Ureter (tissue), 1 donor: ENCODE results near the gene SPSB3. TPM values are rescaled to one million over a fixed set of nuclear protein-coding genes. Genes with fewer than 3 reads are reported as not detected.
"Not testable (repeated sequence)": the region's sequence is repeated elsewhere in the genome, so short reads cannot be mapped to it uniquely, and the experiment has no call there.

ENCODE experiments used
- DNase-seq: peaks from one replicate; pipeline ENCODE4 v3.0.0-alpha.2; 2020; ENCODE audit warnings: low spot score
- total RNA-seq: library from RNA; stranded (reverse); gene quantifications from one replicate; pipeline ENCODE4 v1.2.4, GENCODE V29; 2023
- donor health status: DM: yes; HTN: yes; CAD: no.

SPSB3 gene
- total RNA-seq, 1 donor from 2014 or later, result 39.2 TPM

DNA sequence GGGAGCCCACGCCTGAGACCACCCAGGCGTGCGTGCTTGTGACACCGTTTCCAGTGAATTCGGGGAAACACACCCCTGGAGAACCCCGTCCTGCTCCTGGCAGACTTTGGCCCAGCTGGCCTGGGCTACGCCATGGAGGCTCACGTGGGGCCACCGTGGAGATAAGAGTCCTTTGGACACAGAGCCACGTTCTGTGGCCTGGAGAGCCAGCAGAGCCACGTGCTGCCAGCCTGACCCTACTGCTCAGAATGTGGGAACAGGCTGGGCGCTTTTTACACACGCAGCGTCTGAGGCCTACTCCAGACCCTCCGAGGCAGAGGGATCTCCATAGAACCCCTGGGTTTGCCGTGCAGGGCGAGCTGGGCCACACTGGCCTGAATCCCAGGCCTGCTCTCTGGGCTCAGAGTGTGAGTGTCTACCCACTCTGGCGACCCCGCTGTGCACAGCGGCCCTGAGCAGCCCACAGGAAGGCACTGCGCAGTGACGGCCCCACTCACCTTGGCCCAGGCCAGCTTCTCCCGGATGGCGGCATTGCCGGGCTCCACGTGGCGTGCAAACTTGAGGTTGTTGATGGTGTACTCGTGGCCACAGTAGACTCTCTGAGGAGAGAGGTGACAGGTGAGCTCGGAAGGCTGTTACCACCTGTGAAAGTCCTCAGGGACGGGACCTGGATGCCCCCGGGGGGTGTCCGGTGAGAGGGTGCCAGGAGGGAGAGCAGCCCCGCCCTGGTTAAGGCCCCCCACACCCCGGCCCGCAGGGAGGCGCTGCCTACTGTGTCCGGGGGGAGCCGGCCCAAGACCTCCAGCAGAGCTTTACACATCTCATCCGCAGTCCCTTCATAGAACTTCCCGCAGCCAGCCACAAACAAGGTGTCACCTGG is 34.3 kb upstream of the SPSB3 start:
- DNase-seq, result no peak

DNA sequence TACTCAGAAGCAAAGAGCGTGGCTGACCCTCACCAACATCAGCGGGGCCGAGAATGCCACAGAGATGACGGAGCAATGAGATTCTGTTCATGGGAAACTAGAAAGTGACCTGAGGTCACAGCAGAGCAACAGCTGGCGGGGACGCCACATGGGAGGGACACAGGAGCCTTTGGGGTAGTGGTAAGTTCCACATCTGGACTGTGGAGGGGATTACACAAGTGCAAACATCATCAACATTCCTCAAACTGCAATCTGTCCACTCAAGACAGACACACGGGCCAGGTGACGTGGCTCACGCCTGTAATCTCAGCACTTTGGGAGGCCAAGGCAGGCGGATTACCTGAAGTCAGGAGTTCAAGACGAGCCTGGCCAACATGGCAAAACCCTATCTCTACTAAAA is 33.1 kb upstream of the SPSB3 start:
- DNase-seq, result no peak

DNA sequence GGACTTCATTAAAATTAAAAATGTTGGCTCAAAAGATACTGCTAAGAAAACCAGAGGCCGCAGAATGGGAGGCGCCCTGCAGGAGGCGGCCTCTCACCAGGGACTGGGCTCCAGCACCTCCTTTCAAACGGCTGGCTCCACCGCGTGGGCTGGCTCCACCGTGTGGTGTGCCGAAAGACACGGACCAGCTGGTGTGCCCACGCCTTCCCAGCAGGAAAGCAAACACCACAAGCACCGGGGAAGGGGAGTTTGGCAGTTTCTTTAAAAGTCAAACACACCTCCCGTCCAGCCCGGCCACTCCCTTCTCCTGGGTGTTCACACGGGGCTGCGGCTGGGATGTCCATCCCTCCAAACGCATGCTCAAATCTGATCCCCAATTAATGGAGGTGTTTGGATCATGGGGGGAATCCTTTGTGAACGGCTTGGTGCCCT is 30.4 kb upstream of the SPSB3 start:
- no peak for DNase-seq

DNA sequence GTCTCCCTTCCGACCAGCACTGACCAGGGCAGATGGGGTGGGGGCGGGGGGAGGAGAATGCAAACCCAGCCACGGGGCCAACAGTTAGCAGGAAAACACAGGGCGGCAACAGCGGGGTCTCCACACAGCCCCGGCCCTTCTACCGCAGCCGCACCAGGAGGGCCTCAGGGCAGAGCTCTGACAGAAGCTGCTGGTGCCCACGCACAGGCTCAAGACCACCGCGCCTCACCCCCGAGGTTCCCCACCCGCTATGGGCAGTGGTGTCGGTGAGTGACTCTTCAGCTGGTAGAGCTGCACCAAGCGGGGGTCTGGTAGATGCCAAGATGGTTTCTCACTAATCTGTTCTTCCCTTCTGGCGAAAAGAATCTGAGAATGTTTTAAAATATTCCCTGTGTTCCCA is 28.2 kb upstream of the SPSB3 start:
- no peak for DNase-seq

DNA sequence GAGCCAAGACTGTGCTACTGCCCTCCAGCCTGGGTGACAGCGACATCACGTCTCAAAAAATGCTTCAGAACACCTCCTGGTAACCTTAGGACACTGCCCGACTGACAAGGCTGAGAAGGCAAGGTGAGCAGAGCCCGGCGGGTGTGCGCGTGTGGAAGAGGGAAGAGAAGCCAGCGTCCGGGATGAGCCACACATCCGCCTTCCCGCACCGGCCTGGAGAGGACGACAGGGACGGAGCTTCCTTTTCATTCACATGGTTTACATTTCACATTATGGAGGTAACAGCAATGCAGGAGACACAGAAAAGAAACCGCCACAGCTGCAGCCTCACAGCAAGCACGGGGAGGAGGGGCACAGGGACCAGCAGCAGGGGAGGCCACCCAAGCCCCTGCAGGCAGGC is 27.7 kb upstream of the SPSB3 start:
- no peak for DNase-seq

DNA sequence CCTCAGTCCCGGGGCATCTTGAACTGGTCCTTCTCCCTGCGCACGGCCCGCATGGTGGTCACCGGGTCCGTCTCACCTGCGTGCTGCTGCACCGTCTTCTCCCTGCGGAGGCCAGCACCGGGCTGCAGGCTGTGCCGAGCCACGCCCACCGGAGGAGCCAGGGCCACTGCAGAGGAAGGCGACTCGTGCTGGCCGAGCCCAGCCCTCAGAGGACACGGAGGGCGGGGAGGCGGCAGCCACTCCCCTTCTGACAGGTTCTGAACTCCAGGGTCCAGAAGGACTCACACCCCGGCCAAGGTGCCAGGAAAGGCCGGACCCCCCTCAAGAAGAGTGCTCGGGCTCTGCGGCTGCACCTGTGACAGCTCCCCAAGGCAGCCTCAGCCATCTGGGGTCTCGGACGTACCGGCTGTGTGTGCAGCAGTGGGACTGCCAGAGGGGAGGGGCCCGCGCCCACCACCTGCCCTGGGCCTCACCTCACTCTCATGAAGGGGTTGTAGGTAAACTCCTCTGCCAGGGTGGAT is 27.0 kb upstream of the SPSB3 start:
- DNase-seq, result no peak

DNA sequence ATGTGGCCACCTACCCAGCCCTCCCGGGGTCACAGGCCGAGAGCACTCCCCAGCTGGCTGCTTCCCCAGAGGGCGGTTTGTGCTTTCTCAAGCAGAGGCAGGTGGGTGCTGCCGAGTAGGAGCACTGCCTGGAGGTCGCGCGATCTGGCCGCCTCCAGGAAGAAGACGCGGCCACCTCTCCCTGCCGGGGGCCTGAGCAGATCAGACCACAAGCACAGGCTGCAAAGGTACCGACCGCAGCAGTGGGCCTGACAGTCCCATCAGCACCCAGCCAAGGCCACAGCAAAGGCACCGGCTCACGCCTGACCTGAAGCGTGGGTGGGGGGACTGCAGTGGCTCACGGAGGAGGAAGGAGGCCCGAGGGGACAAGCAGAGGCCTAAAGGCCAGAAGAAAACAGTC is 26.3 kb upstream of the SPSB3 start:
- DNase-seq, result no peak

DNA sequence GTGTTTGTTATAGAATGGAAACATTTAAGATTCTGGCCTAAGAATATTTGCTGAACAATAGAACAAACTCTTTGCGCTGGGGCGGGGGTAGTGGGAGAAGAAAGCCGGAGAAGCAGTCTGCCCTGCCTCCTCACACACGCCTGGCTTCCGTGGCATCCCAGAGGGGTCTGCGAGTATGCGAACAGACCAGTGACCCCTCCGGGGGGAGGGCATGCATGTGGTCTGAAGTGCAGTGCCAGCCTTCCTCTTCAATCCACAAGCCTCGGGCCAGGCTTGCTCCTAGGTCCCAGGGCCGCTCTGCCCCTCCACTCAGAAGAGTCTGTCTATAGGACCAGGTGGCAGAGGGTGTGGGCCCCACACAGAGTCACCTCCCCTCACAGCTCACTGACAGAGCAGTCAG is 25.3 kb upstream of the SPSB3 start:
- DNase-seq, result no peak

DNA sequence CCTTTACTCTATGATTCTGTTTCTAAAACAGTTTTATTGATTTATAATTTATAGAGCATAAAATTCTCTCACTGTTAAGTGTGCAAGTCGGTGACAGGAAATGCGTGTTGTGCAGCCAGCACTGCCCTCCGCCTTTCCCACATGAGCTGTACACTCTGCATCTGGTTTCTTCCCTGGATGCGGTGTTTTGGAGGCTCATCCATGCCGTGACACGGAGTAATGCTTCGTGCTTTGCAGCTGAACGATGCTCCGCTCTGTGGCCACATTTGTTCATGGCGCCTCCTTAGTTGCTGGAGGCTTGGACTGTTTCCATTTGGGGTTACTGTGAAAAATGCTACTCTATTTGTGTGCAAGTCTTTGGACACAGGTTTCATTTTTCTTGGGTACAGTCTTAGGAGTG is 18.3 kb upstream of the SPSB3 start:
- no peak for DNase-seq

DNA sequence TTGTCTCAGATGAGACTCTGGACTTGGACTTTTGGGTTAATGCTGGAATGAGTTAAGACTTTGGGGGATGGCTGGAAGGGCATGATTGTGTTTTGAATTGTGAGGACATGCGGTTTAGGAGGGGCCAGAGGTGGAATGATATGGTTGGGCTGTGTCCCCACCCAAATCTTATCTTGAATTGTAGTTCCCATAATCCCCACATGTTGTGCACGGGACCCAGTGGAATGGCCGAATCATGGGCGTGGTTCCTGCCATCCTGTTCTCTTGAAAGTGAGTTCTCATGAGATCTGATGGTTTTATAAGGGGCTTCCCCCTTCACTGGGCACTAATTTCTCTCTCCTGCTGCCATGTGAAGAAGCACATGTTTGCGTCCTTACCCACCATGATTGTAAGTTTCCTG is 16.9 kb upstream of the SPSB3 start:
- not testable (repeated sequence) for DNase-seq

DNA sequence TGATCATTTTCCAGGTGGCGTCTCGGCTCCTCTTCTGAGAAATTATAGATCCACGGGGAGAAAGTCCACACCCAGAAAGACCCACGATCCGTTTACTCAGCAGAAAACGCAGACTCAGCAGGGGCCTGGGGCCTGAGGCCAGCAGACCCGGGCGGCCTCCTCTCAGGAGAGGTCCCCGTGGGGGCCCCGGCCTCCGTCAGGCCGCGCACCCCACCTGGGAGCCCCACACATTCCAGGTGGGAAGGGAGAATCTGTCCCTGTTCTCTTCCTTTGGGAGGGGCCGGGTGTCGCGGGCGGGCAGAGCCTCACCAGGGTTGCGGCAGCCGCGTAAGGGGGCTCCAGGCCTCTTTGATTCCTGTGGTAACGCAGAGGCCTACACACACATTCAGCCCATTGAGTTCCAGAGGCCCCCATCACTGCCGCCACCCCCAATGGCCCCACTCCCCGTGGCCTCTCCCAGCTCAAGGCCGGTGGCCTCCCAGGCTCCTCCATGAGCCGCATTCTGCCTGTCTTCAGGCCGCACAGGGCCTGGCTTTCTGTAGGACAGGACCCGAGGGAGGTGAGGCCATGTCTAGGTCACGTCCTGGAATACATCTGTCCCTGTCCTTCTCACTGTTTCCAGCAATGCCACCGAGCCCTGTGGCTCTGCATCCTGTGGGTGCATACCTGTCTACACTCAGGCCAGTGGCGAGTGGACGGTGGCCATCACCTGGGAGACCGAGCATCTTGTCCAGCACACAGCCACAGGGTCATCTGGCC is 12.7 kb upstream of the SPSB3 start:
- no peak for DNase-seq

DNA sequence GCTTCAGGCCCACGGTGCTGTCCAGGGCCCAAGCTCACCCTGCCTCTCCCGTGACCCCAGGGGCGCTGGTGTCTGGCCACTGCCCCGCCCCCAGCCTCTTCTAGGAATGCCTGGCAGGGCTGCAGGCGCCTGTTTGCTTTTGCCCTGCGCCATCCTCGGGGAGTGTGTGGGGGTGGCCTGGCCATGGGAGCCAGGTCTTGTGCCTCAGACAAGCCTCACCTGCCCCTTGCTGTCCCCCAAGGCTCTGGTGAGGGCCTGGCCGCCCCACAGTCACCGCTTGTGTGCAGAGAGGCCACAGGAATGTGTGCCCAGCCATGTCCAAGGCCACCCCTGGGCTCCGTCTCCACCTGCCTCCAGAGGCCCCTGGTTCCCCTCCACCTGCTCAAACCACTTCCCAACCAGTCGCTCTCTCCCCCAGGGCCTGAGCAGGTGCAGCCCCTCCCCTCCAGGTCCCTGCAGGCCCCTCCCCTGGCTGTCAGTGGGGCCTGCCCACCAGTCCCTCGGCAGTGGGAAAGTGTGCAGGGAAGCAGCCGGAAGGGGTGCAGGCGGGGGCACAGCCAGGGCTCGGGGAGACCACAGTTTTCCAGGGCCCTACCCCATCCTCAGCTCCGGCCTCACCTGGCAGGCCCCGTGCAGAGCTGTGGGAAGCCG is 12.0 kb upstream of the SPSB3 start:
- DNase-seq, result no peak

DNA sequence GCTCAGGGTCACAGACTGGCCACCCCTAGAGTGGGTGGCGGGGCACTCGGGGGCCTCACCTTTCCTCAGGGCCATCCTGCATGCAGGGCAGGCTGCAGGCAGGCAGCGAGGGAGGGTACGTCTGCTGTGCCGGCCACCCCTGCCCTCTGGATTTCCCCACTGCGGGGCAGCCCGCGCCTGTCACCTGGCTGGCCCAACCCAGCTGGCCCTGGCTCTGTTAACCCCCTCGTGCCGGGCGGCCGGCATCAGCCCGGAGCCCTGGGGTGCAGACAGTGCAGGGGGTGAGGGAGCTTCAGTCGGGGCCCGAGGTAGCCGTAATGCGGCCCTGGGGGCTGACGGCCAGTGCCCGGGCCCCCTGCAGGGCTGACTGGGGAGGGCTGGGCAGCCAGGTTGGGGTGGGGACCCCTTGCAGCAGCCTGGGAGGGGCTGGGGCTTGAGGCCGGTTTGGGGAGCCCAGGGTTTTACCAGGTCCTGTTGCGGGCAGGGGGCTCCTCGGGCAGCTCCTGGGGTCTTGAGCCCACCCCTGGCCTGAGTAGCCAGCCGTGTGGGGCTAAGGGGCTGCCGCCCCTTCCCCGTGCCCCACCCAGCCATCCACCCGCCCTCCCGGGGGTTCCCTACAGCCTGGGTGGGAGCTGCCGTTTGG is 11.3 kb upstream of the SPSB3 start, which contains the start of gene IGFALS:
TSS of gene IGFALS (minus strand) at position 128 of the 643 bp plus-strand sequence. CDS start at position 75, 53 bp downstream.
- no peak for DNase-seq

DNA sequence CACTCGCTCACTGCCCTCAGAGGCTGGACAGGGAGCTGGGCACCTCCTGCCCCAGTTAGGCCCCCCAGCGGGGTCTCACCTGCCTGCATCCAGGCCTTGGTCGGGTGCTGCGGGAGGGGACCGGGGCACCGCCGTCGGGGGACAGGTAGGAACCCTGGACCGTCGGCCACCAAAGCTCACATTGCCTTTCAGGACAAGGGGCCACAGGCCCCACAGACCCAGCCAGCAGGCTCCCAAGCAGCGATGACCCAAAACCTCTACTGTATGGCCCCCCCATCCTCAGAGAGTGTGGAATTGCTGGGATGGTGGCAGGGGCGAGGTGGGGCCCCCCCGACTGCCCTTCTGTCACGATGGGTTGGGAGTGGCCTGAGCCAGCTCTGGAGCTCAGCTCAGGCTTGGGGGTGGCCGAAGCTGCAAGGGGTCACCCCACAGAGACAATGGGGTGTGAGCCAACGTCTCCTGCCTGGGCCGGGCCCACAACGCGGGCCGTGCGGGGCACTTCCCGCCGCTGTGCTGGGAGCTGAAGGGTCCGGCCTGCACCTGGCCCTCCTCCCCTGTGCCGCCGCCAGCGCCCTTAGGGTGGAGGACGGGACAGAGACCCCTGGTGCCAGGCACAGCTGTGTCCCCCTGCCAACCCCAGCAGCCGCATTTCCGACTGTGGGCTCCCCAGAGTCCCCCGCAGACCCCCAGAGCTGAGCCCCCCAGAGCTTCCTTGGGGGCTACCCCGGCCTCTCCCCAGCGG is 10.6 kb upstream of the SPSB3 start:
- no peak for DNase-seq

DNA sequence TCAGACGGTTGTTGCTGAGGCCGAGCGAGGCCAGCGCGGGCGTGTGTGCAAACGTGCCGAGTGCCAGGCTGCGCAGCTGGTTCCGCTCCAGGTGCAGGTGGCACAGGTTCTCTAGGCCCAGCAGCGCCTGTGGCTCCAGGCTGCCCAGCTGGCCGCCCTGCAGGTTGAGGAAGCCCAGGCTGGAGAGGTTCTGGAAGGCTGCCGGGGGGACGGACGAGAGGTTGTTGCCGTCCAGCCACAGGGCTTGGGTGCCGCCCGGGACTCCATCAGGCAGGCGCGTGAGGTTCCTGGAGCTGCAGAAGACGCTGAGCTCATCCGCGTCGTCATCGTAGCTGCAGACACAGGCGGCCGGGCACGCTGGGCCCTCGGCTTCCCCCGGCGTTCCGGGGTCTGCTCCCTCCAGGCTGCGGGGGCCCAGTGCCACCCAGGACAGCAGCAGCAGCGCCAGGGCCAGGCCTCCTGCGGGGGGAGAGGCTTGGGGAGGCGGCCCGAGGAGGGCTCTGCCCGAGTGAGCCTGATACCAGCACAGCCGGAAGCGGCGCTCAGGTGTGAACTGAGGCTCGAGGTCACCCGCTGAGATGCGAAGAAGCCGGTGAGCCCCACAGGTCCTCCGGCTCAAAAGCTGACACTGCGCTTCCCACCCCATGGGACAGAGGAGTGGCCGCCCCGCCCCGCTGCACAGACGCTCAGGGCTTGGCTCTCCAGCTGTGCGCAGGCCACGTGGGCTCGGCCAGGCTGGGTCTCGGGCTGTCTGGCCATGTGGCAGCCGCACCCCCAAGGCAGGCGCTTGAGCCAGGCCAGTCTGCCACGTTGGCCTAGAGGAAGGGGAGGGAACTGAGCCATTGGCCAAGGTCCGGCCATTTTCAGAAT is 9.8 kb upstream of the SPSB3 start:
- no peak for DNase-seq

DNA sequence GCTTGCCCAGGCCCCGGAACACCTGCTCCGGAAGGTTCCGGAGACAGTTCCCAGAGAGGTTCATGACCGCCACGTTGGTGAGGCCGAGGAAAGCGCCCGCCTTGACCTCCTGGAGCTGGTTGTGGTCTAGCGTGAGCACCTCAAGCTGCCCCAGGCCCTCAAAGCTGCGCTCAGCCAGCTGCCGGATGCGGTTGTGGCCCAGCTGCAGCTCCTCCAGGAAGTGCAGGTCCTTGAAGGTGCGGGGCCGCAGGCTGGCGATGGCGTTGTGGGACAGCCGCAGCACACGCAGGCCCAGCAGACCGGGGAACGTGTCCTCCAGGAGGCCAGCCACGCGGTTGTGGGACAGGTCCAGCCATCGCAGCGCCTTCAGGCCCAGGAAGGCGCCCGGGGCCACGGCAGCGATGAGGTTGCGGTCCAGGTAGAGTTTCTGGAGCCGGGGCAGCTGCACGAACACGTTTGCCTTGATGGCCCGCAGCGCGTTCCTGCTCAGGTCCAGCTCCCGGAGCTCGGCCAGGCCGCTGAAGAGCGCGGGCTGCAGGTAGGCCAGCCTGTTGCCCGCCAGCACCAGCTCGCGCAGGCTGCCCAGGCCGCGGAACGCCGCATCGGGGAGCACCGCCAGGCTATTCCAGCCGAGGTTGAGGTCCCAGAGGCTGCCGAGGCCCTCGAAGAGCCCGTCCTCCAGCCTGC is 9.0 kb upstream of the SPSB3 start:
- DNase-seq, result no peak

DNA sequence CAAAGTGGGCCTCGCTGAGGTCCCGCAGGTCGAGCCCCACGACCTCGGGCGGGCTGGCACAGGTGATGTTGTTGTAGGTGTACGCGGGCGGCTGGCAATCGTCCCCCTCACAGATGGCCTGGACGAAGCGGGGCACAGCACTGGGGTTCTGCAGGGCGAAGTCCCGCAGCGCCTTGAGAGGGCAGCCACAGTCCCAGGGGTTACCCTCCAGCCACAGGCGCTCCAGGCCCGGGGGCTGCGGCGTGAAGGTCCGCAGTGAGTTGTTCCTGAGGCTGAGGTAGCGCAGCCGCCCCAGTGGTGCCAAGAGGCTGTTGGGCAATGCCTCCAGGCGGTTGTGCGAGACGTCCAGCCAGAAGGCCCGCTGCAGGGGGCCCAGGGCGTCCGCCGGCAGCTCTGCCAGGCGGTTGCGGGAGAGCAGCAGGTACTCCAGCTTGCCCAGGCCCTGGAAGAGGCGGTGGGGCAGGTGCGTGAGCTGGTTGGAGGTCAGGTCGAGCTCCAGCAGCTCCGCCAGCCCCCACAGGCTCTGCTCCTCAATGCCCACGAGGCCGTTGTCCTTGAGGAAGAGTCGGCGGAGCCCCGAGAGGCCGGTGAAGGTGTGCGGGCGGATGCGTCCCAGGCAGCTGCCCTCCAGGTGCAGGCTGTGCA is 8.4 kb upstream of the SPSB3 start:
- no peak for DNase-seq

DNA sequence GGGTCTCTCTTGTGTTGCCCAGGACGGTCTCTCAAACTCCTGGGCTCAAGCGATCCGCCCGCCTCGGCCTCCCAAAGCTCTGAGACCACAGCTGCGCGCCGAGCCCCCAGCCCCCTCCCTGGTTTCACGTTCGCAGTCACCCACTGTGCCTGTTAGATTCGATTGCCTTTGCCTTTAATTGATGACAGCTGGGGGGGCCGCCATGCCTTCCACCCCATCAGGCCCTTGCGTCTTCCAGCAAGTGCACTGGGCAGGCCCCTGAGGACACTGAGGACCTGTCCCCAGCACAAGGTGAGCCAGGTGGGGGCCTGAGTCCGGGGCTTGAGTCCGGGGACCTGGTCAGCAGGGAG is 7.9 kb upstream of the SPSB3 start:
- DNase-seq, result no peak

DNA sequence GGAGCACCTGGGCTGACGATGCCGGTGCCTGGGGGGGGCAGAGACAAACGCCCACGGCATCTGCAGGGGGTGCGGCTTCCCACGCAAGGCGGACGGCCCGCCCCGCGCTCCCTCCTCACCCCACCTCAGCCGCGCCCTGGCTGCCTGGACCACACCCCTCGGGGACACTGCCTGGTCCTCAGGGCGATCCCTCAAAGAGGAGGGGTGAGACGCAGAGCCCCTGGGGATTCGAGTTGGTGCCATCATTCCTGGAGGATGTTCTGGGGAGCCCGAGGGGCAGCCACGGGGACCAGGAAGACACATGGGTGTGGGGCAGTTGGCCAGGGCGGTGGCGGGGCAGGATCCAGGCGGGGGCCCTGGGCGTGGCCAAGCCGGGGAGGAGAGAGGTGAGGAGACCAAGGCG is 7.3 kb upstream of the SPSB3 start:
- no peak for DNase-seq
